Measurements from ENCODE around the gene GSTM5. TPM values are rescaled to one million over a fixed set of nuclear protein-coding genes. Genes with fewer than 3 reads are reported as not detected.
"Not testable (repeated sequence)": the region's sequence is repeated elsewhere in the genome, so short reads cannot be mapped to it uniquely, and the experiment has no call there.

Gene GSTM5
- total RNA-seq, 6 experiments from 2014 or later = 4.3 to 7.1 (median 5.5) TPM

DNA sequence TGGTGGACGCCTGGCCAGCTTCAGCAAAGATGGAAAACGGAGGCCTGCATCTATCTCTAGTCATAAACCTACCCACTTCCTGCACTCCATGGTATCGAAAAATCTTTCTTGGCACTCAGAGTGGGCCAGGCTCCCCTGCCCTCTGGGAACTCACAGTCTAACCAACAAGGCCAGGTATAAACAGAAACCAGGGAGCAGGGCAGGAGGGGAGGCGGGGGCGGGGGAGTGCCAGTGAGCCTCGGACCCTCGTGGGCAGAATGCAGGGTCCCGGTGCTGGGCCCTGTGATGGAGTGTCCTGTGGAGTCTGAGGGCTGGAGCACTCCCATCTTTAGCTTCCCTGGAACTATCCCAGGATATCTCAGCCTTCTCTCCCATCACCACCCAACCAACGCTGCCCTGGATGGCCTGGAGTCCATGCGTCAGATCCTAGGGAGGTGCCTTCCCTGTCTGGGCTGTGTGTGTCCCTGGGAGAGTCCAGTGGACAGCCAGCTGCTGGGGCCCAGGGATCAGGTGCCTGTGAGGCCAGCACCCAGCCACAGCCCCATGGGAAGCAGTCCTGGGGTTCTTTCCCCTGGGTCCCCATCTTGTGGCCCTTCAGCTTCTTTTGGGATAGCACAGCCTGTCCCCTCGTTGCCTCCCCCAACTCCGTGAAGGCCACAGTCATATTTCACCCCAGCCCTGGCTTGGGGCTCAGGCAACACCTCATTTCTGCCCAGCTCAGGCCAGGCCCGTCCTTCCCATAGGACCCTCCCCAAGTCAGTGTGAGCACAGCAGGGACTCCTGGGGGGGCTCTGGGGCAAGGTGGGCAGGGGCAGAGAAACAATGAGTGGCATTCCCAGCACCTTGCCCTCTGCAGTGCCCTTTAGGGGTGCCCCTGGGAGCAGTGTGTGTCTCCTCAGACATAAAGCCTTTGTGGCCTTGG lies 52.8 kb downstream of the GSTM5 start:
- no peak for DNase-seq
- Mint-ChIP-seq H3K27me3 (ENCODE audit: insufficient read depth) (peaks cover 4% of the 10 kb centered on the region), H3K9me3 (no peaks in the 10 kb centered on the region), H3K4me1 (ENCODE audit: low read depth) (peaks cover 8% of the 10 kb centered on the region), H3K36me3 (ENCODE audit: low read depth) (no peaks in the 10 kb centered on the region), H3K4me3 (no peak overlapping the region), H3K27ac (no peak overlapping the region)
- TF ChIP-seq, protein P1, sequence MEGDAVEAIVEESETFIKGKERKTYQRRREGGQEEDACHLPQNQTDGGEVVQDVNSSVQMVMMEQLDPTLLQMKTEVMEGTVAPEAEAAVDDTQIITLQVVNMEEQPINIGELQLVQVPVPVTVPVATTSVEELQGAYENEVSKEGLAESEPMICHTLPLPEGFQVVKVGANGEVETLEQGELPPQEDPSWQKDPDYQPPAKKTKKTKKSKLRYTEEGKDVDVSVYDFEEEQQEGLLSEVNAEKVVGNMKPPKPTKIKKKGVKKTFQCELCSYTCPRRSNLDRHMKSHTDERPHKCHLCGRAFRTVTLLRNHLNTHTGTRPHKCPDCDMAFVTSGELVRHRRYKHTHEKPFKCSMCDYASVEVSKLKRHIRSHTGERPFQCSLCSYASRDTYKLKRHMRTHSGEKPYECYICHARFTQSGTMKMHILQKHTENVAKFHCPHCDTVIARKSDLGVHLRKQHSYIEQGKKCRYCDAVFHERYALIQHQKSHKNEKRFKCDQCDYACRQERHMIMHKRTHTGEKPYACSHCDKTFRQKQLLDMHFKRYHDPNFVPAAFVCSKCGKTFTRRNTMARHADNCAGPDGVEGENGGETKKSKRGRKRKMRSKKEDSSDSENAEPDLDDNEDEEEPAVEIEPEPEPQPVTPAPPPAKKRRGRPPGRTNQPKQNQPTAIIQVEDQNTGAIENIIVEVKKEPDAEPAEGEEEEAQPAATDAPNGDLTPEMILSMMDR (IDR thresholded peaks at IDR 0.05) = no peak

DNA sequence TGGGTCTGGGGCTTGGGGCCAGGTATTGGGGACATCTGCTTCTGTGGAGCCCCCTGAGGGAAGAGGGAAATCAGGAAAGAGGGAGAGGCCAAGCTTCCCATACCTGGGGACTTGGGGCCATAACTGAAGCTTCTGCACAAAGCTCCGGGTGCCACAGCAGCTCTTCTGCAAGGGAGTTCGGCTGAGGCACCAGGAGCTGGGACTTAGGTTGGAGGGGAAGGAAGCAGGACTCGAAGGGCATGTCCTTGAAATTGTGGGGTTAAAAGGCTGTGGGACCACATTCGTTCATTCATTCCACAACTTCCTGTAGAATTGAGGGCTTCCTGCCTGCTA lies 53.4 kb downstream of the GSTM5 start:
- no peaks in the 10 kb centered on the region for H3K9me3 Mint-ChIP-seq
- no peak for DNase-seq
- H3K27me3 Mint-ChIP-seq (ENCODE audit: insufficient read depth) = peaks cover 4% of the 10 kb centered on the region
- no peaks in the 10 kb centered on the region for H3K36me3 Mint-ChIP-seq (ENCODE audit: low read depth)
- H3K4me3 Mint-ChIP-seq = no peak overlapping the region
- H3K4me1 Mint-ChIP-seq (ENCODE audit: low read depth) = peaks cover 8% of the 10 kb centered on the region
- H3K27ac Mint-ChIP-seq = no peak overlapping the region
- TF ChIP-seq, protein P1 (IDR thresholded peaks at IDR 0.05) = no peak

DNA sequence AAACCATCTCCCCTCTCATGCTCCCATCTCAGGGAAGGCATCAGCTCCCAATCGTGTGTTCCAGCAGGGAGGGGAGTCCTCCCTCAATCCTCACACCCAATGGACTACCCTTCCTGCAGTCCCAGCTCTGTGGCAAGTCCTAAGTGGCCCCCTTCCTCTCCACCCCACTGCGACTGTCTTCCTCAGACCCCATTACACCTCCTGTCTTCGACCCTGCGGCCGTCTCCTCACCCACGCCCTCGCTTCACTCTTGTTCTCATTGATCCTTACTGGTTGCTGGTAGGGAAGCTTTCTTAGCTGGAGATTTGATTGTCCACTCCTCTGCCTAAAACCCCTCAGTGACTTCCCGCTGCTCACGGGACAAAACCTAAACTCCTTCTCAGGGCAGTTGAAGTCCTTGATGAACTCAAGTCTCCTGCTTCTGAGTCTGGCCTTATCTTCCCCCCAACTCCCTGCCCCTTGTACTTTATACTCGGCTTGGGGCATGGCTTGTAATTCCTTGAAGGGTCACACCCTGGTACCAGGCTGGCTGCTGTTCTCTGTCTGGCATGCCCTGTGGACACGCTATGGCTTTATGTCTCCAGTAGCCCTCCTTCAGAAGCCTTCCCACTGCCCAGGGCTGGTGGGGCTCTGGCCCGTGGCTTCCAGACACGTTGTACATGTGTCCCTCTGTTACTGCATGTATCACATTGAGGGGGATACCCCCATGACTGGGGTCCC lies 54.0 kb downstream of the GSTM5 start:
- no peak for DNase-seq
- TF ChIP-seq, protein P1 (IDR thresholded peaks at IDR 0.05) = no peak
- Mint-ChIP-seq H3K27me3 (ENCODE audit: insufficient read depth) (peaks cover 4% of the 10 kb centered on the region), H3K36me3 (ENCODE audit: low read depth) (no peaks in the 10 kb centered on the region), H3K27ac (no peak overlapping the region), H3K4me3 (no peak overlapping the region), H3K4me1 (ENCODE audit: low read depth) (peaks cover 8% of the 10 kb centered on the region), H3K9me3 (no peaks in the 10 kb centered on the region)

DNA sequence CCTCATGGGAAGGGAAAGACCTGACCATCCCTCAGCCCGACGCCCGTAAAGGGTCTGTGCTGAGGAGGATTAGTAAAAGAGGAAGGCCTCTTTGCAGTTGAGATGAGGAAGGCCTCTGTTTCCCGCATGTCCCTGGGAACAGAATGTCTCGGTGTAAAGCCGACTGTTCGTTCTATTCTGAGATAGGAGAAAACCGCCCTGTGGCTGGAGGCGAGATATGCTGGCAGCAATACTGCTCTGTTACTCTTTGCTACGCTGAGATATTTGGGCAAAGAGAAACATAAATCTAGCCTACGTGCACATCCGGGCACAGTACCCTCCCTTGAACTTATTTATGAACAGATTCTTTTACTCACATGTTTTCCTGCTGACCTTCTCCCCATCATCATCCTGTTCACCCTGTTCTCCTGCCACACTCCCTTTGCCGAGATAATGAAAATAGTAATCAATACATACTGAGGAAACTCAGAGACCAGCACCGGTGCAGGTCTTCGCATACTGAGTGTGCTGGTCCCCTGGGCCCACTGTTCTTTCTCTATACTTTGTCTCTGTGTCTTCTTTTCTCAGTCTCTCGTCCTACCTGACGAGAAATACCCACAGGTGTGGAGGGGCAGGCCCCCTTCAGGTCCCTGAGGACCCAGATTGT lies 55.1 kb downstream of the GSTM5 start:
- not testable (repeated sequence) for H3K27ac Mint-ChIP-seq; H3K4me1 Mint-ChIP-seq (ENCODE audit: low read depth); H3K9me3 Mint-ChIP-seq; H3K4me3 Mint-ChIP-seq; H3K27me3 Mint-ChIP-seq (ENCODE audit: insufficient read depth); H3K36me3 Mint-ChIP-seq (ENCODE audit: low read depth); DNase-seq

Other genes with a start within 250 kb of the GSTM5 start
- 10 to 100 TPM; 16.0 to 34.1 (median 18.5) TPM for gene SYPL2, start 245.7 kb upstream of the GSTM5 start, total RNA-seq (2021; fragmentation: NEBNext Ultra II Directional; extraction: Animal tissue kit (Norgen Biotek cat#: 25700))
- gene ATXN7L2, start 228.3 kb upstream of the GSTM5 start, total RNA-seq (2021; fragmentation: NEBNext Ultra II Directional; extraction: Animal tissue kit (Norgen Biotek cat#: 25700)) = 1 to 10 TPM; 5.6 to 7.3 (median 6.4) TPM
- 10 to 100 TPM in 1 of 6 experiments, 1 to 10 TPM in 5; 7.2 to 10.3 (median 8.1) TPM for gene CYB561D1, start 218.2 kb upstream of the GSTM5 start, total RNA-seq (2021; fragmentation: NEBNext Ultra II Directional; extraction: Animal tissue kit (Norgen Biotek cat#: 25700))
- gene AMIGO1, start 202.5 kb upstream of the GSTM5 start, total RNA-seq (2021; fragmentation: NEBNext Ultra II Directional; extraction: Animal tissue kit (Norgen Biotek cat#: 25700)) = 1 to 10 TPM; 3.0 to 8.3 (median 4.3) TPM
- under 1 TPM in 1 of 6 experiments, not detected in 5; 0.12 TPM for gene GPR61, start 172.4 kb upstream of the GSTM5 start, total RNA-seq (2021; fragmentation: NEBNext Ultra II Directional; extraction: Animal tissue kit (Norgen Biotek cat#: 25700))
- gene GNAI3, start 163.6 kb upstream of the GSTM5 start, total RNA-seq (2021; fragmentation: NEBNext Ultra II Directional; extraction: Animal tissue kit (Norgen Biotek cat#: 25700)) = 10 to 100 TPM; 10.6 to 11.7 (median 11.2) TPM
- under 1 TPM in 3 of 6 experiments, not detected in 3; 0.11 to 0.40 (median 0.34) TPM for gene GNAT2, start 92.6 kb upstream of the GSTM5 start, total RNA-seq (2021; fragmentation: NEBNext Ultra II Directional; extraction: Animal tissue kit (Norgen Biotek cat#: 25700))
- gene AMPD2, start 92.4 kb upstream of the GSTM5 start, total RNA-seq (2021; fragmentation: NEBNext Ultra II Directional; extraction: Animal tissue kit (Norgen Biotek cat#: 25700)) = 100 to 1,000 TPM; 127 to 172 (median 139) TPM
- gene GSTM4, start 56.2 kb upstream of the GSTM5 start, total RNA-seq (2021; fragmentation: NEBNext Ultra II Directional; extraction: Animal tissue kit (Norgen Biotek cat#: 25700)) = 10 to 100 TPM; 16.0 to 27.1 (median 24.8) TPM
- gene GSTM2, start 44.2 kb upstream of the GSTM5 start, total RNA-seq (2021; fragmentation: NEBNext Ultra II Directional; extraction: Animal tissue kit (Norgen Biotek cat#: 25700)) = 10 to 100 TPM; 32.4 to 53.4 (median 46.1) TPM
- gene GSTM1, start 24.4 kb upstream of the GSTM5 start, total RNA-seq (2021; fragmentation: NEBNext Ultra II Directional; extraction: Animal tissue kit (Norgen Biotek cat#: 25700)) = 10 to 100 TPM; 14.7 to 50.1 (median 46.5) TPM
- gene GSTM3, start 28.8 kb downstream of the GSTM5 start, total RNA-seq (2021; fragmentation: NEBNext Ultra II Directional; extraction: Animal tissue kit (Norgen Biotek cat#: 25700)) = 10 to 100 TPM; 36.9 to 51.3 (median 43.6) TPM
- gene EPS8L3, start 51.7 kb downstream of the GSTM5 start, total RNA-seq (2021; fragmentation: NEBNext Ultra II Directional; extraction: Animal tissue kit (Norgen Biotek cat#: 25700)) = not detected
- 10 to 100 TPM; 28.7 to 79.3 (median 72.4) TPM for gene CSF1, start 198.6 kb downstream of the GSTM5 start, total RNA-seq (2021; fragmentation: NEBNext Ultra II Directional; extraction: Animal tissue kit (Norgen Biotek cat#: 25700))